GM19025 (cell line): ENCODE results near the gene RPS24.
"Not testable (repeated sequence)": the region's sequence is repeated elsewhere in the genome, so short reads cannot be mapped to it uniquely, and the experiment has no call there.

ENCODE experiments used
- ATAC-seq: cut with Tn5 transposase; IDR thresholded peaks from one replicate; pipeline ENCODE4 v1.9.1; 2021; ENCODE audit warnings: mild to moderate bottlenecking, low read depth, moderate library complexity; ENCODE audit not compliant: unreplicated experiment

RPS24 gene

GRCh38 chr10:78033637-78034470 is at the start of gene RPS24:
TSS of gene RPS24 (plus strand) at chr10:78033863. CDS start at chr10:78033902, 39 bp downstream.
- peak; percentile 84 for ATAC-seq

GRCh38 chr10:77984986-77985385 is 48.7 kb upstream of the RPS24 start:
- no peak for ATAC-seq

GRCh38 chr10:77987671-77988255 is 45.9 kb upstream of the RPS24 start:
- no peak for ATAC-seq

GRCh38 chr10:77989081-77989724 is 44.5 kb upstream of the RPS24 start:
- no peak for ATAC-seq

GRCh38 chr10:77993620-77994019 is 40.0 kb upstream of the RPS24 start:
- ATAC-seq = no peak

- ATAC-seq = not testable (repeated sequence)
Observed at GRCh38 chr10:77998780-77999179, 34.9 kb upstream of the RPS24 start.

- ATAC-seq = no peak
Observed at GRCh38 chr10:78000206-78000605, 33.5 kb upstream of the RPS24 start.

- ATAC-seq = no peak
Observed at GRCh38 chr10:78000956-78001472, 32.6 kb upstream of the RPS24 start.

GRCh38 chr10:78002541-78003288 is 30.9 kb upstream of the RPS24 start:
- ATAC-seq = no peak

GRCh38 chr10:78004215-78005026 is 29.2 kb upstream of the RPS24 start:
- ATAC-seq = no peak

GRCh38 chr10:78007172-78007571 is 26.5 kb upstream of the RPS24 start:
- no peak for ATAC-seq

GRCh38 chr10:78009662-78010061 is 24.0 kb upstream of the RPS24 start:
- no peak for ATAC-seq

- no peak for ATAC-seq
Observed at GRCh38 chr10:78010278-78010677, 23.4 kb upstream of the RPS24 start.

GRCh38 chr10:78011065-78011464 is 22.6 kb upstream of the RPS24 start:
- ATAC-seq = no peak

- no peak for ATAC-seq
Observed at GRCh38 chr10:78013564-78013963, 20.1 kb upstream of the RPS24 start.

GRCh38 chr10:78015546-78015945 is 18.1 kb upstream of the RPS24 start:
- no peak for ATAC-seq

- ATAC-seq = no peak
Observed at GRCh38 chr10:78017856-78018255, 15.8 kb upstream of the RPS24 start.

- ATAC-seq = no peak
Observed at GRCh38 chr10:78019264-78019663, 14.4 kb upstream of the RPS24 start.

GRCh38 chr10:78021201-78021600 is 12.5 kb upstream of the RPS24 start:
- no peak for ATAC-seq

- no peak for ATAC-seq
Observed at GRCh38 chr10:78023741-78024140, 9.9 kb upstream of the RPS24 start.
